K562 (cell line): Measurements from ENCODE around the gene STC2. TPM values are rescaled to one million over a fixed set of nuclear protein-coding genes. Genes with fewer than 3 reads are reported as not detected.
A peak's percentile ranks its signal among the peaks of the same experiment; 100 is the strongest.

Experiments
- ARID2 ChIP-seq: fragments of 450-650 bp; IDR thresholded peaks from 2 replicates; pipeline ENCODE4 v1.6.1; 2017; ENCODE audit warnings: antibody characterized with exemption, mild to moderate bottlenecking
- CC2D1A ChIP-seq: fragments of 450-650 bp; IDR thresholded peaks from 2 replicates; pipeline ENCODE4 v1.6.1; 2017; ENCODE audit warnings: mild to moderate bottlenecking
- KDM4B ChIP-seq, 2 experiments: fragments of 450-650 bp in 1 of 2; sonication (generic) in 1 of 2; IDR thresholded peaks; 2 replicates each; pipeline ENCODE4 v1.6.1; 2016 to 2017; ENCODE audit warnings: borderline replicate concordance in 2 of 2, antibody characterized with exemption in 1 of 2, low read depth in 1 of 2, mild to moderate bottlenecking in 1 of 2
- MTA3 ChIP-seq: fragments of 450-650 bp; formaldehyde crosslinking; IDR thresholded peaks from 2 replicates; pipeline ENCODE4 v1.6.1; 2017; ENCODE audit warnings: mild to moderate bottlenecking, borderline replicate concordance
- POLR2G ChIP-seq: fragments of 200-400 bp; formaldehyde crosslinking; IDR thresholded peaks from 2 replicates; pipeline ENCODE4 v1.6.1; 2017; ENCODE audit warnings: low read depth, mild to moderate bottlenecking, antibody characterized with exemption, low read length, moderate library complexity
- SMARCA5 ChIP-seq: fragments of 450-650 bp; IDR thresholded peaks from 2 replicates; pipeline ENCODE4 v1.6.1; 2016
- TEAD1 ChIP-seq, 2 experiments: fragments of 450-650 bp in 1 of 2; sonication (generic) in 1 of 2; formaldehyde crosslinking; IDR thresholded peaks; 2 replicates each; pipeline versions ENCODE4 v1.4.0 to v1.8.0; 2020 to 2022; ENCODE audit warnings: mild to moderate bottlenecking in 2 of 2, missing genetic modification reagents in 1 of 2
- U2AF1 ChIP-seq: fragments of 200-400 bp; formaldehyde crosslinking; optimal IDR thresholded peaks from 2 replicates; pipeline ENCODE3; 2017; ENCODE audit warnings: mild to moderate bottlenecking, low read depth, low read length, moderate library complexity
- YY1 ChIP-seq, 3 experiments: IDR thresholded peaks; 2 replicates each; pipeline ENCODE4 v1.6.1; 2011; ENCODE audit warnings: low read length in 2 of 3, mild to moderate bottlenecking in 2 of 3, moderate library complexity in 2 of 3, borderline replicate concordance in 1 of 3, control low read depth in 1 of 3, low read depth in 1 of 3; ENCODE audit not compliant: insufficient read depth in 3 of 3, insufficient replicate concordance in 2 of 3, control insufficient read depth in 1 of 3, insufficient read length in 1 of 3; ENCODE audit errors: extremely low read depth in 1 of 3
- ZBTB1 ChIP-seq: sonication (generic); formaldehyde crosslinking; IDR thresholded peaks from 2 replicates; pipeline ENCODE4 v1.8.1; 2023; ENCODE audit warnings: missing genetic modification reagents, low read depth, mild to moderate bottlenecking, borderline replicate concordance
- ZFP36 ChIP-seq: fragments of 150-350 bp; IDR thresholded peaks from 2 replicates; pipeline ENCODE4 v1.6.1; 2018; ENCODE audit warnings: low read length, low read depth; ENCODE audit not compliant: partially characterized antibody
- ZNF239 ChIP-seq: fragments of 250-450 bp; sonication (Bioruptor Pico); IDR thresholded peaks from 2 replicates; pipeline ENCODE4 v1.4.0; 2020; ENCODE audit warnings: mild to moderate bottlenecking
- polyA plus RNA-seq, 8 experiments: library from polyadenylated mRNA; depleted of rRNA in 4 of 8; stranded (reverse) in 5 of 8; unstranded in 3 of 8; fragments of >200 nt; fragmentation: Nextera tagmentation in 2 of 8; fragmentation: Illumina TruSeq in 1 of 8; extraction: Ambion mirVana in 2 of 8; extraction: Trizol in 1 of 8; gene quantifications; 2 replicates each; pipeline versions ENCODE4 v1.2.1 to v1.2.3, GENCODE V29; 2011 to 2014; ENCODE audit warnings: inconsistent platforms in 1 of 8, missing spikeins in 1 of 8
- total RNA-seq, 7 experiments: library from RNA; depleted of rRNA in 6 of 7; stranded (reverse); fragments of >200 nt in 6 of 7; fragmentation: Illumina TruSeq in 2 of 7; extraction: Trizol in 2 of 7; gene quantifications; 2 replicates each; pipeline versions ENCODE4 v1.2.1 to v1.2.3, GENCODE V29; 2011 to 2021; ENCODE audit warnings: low replicate concordance in 1 of 7
- TF ChIP-seq, protein P1 (sequence below), 2 experiments: fragments of 150-350 bp in 1 of 2; IDR thresholded peaks; 2 replicates each; pipeline ENCODE4 v1.6.1; 2012 to 2016; ENCODE audit warnings: low read depth in 2 of 2, low read length in 2 of 2, mild to moderate bottlenecking in 1 of 2, moderate library complexity in 1 of 2
- TF ChIP-seq, protein P2 (sequence below): IDR thresholded peaks from 2 replicates; pipeline ENCODE4 v1.6.1; 2011; ENCODE audit warnings: borderline replicate concordance, low read depth, mild to moderate bottlenecking, moderate library complexity, low read length; ENCODE audit not compliant: insufficient read depth, poor library complexity, severe bottlenecking
- TF ChIP-seq, protein P3 (sequence below): sonication (generic); formaldehyde crosslinking; IDR thresholded peaks from 2 replicates; pipeline ENCODE4 v1.8.0; 2022; ENCODE audit warnings: missing genetic modification reagents, mild to moderate bottlenecking, borderline replicate concordance
- TF ChIP-seq, protein P4 (sequence below), 2 experiments: fragments of 200-800 bp in 1 of 2; sonication (Bioruptor generic) in 1 of 2; sonication (generic) in 1 of 2; formaldehyde crosslinking in 1 of 2; IDR thresholded peaks in 1 of 2; conservative IDR thresholded peaks in 1 of 2; 2 replicates each; pipeline versions ENCODE4 v1.5.0 to v1.6.1; 2016 to 2020; ENCODE audit warnings: missing compliant biosample characterization in 1 of 2, missing genetic modification characterization in 1 of 2, missing genetic modification reagents in 1 of 2

The STC2 gene
- total and polyA plus RNA-seq, 9 of the 15 experiments (the other 6 are each of a cell fraction or from before 2014, with no cell fraction given), result 0.62 to 31.7 (median 7.4) TPM

DNA sequence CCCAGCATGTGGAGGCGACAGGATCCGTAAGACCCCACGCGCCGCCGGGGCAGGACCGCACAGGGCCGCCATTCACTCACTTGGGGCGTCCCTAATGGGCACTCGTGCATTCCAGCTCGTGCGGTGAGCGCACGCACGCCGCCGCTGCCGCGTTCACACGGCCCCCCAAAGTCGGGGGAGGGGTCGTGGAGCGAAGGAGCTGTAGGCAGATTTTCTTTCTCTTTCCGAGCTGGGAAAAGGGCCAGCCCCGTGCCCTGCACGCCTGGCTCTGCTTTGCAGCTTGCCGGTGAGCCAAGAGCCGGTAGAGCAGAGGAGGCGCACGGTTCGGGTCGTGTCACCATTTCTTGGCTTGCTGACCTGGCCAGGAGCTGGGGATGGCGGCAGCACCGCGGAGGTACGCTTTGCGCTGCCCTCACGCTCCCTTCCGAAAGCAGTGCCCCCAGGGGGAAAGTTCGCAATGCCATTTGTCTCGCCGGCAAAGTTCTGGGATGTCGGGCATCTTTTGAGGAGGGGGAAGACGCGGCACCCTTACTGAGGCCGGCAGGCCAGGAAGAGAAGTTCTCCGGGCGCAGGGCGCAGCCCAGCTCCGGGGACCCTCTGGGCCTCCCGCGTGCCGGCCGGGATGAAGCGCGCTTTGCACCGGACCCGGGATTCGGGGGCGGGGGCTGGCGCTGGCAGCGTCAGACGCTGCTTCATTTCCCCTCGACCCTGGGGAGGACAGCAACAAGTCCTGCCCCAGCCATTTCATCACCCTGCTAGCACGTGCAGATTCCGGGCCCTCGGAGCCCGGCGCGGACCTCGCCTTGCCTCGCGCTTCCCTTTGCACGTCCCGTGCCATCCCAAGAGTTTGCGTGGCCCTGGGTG is 898 bp downstream of the STC2 start (continued):
- TF ChIP-seq KDM4B (IDR thresholded peaks at IDR 0.05; ENCODE audit: borderline replicate concordance in 2 of 2, low read depth in 1 of 2), result no peak
- TF ChIP-seq MTA3, result 0 out of 2 replicates have a peak, but pooled peaks have one; percentile 3
- TF ChIP-seq, protein P1, sequence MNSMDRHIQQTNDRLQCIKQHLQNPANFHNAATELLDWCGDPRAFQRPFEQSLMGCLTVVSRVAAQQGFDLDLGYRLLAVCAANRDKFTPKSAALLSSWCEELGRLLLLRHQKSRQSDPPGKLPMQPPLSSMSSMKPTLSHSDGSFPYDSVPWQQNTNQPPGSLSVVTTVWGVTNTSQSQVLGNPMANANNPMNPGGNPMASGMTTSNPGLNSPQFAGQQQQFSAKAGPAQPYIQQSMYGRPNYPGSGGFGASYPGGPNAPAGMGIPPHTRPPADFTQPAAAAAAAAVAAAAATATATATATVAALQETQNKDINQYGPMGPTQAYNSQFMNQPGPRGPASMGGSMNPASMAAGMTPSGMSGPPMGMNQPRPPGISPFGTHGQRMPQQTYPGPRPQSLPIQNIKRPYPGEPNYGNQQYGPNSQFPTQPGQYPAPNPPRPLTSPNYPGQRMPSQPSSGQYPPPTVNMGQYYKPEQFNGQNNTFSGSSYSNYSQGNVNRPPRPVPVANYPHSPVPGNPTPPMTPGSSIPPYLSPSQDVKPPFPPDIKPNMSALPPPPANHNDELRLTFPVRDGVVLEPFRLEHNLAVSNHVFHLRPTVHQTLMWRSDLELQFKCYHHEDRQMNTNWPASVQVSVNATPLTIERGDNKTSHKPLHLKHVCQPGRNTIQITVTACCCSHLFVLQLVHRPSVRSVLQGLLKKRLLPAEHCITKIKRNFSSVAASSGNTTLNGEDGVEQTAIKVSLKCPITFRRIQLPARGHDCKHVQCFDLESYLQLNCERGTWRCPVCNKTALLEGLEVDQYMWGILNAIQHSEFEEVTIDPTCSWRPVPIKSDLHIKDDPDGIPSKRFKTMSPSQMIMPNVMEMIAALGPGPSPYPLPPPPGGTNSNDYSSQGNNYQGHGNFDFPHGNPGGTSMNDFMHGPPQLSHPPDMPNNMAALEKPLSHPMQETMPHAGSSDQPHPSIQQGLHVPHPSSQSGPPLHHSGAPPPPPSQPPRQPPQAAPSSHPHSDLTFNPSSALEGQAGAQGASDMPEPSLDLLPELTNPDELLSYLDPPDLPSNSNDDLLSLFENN (IDR thresholded peaks at IDR 0.05; ENCODE audit: low read depth in 2 of 2, low read length in 2 of 2), result no peak; a peak in 1 of 4 replicates
- no peak for TF ChIP-seq ZNF239
- TF ChIP-seq ZBTB1 (CRISPR knock-in tag), result no peak
- TF ChIP-seq SMARCA5, result no peak
- TF ChIP-seq, protein P2, sequence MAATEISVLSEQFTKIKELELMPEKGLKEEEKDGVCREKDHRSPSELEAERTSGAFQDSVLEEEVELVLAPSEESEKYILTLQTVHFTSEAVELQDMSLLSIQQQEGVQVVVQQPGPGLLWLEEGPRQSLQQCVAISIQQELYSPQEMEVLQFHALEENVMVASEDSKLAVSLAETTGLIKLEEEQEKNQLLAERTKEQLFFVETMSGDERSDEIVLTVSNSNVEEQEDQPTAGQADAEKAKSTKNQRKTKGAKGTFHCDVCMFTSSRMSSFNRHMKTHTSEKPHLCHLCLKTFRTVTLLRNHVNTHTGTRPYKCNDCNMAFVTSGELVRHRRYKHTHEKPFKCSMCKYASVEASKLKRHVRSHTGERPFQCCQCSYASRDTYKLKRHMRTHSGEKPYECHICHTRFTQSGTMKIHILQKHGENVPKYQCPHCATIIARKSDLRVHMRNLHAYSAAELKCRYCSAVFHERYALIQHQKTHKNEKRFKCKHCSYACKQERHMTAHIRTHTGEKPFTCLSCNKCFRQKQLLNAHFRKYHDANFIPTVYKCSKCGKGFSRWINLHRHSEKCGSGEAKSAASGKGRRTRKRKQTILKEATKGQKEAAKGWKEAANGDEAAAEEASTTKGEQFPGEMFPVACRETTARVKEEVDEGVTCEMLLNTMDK, result no peak
- peak in 1 of 3 experiments; percentile 58 for TF ChIP-seq YY1 (IDR thresholded peaks at IDR 0.05; ENCODE audit: borderline replicate concordance in 1 of 3, control insufficient read depth in 1 of 3, extremely low read depth in 1 of 3, insufficient read depth in 3 of 3, insufficient read length in 1 of 3, insufficient replicate concordance in 2 of 3, low read depth in 1 of 3, low read length in 2 of 3)
- TF ChIP-seq U2AF1, result peak; percentile 50
- peak; percentile 75 for TF ChIP-seq POLR2G
- TF ChIP-seq ARID2, result no peak
- TF ChIP-seq, protein P3, sequence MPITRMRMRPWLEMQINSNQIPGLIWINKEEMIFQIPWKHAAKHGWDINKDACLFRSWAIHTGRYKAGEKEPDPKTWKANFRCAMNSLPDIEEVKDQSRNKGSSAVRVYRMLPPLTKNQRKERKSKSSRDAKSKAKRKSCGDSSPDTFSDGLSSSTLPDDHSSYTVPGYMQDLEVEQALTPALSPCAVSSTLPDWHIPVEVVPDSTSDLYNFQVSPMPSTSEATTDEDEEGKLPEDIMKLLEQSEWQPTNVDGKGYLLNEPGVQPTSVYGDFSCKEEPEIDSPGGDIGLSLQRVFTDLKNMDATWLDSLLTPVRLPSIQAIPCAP, result no peak
- TF ChIP-seq, protein P4, sequence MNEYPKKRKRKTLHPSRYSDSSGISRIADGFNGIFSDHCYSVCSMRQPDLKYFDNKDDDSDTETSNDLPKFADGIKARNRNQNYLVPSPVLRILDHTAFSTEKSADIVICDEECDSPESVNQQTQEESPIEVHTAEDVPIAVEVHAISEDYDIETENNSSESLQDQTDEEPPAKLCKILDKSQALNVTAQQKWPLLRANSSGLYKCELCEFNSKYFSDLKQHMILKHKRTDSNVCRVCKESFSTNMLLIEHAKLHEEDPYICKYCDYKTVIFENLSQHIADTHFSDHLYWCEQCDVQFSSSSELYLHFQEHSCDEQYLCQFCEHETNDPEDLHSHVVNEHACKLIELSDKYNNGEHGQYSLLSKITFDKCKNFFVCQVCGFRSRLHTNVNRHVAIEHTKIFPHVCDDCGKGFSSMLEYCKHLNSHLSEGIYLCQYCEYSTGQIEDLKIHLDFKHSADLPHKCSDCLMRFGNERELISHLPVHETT (CRISPR knock-in tag; conservative IDR thresholded peaks at IDR 0.05 in 1 of 2, IDR thresholded peaks at IDR 0.05 in 1 of 2), result 0 out of 4 replicates have a peak, but pooled peaks of 1 of the 2 experiments have one; percentile 33
- peak in 1 of 2 experiments; percentile 56; a peak in 1 of 4 replicates for TF ChIP-seq TEAD1 (CRISPR knock-in tag; IDR thresholded peaks at IDR 0.05)
- TF ChIP-seq ZFP36, result no peak
- no peak for TF ChIP-seq CC2D1A
